22Rv1 (cell line): ENCODE results near the gene PODN.

Experiments used
- H3K27ac ChIP-seq: fragments of 450-650 bp; 2 replicates; pipeline ENCODE4 v1.5.1; 2017
- CTCF ChIP-seq: fragments of 450-650 bp; IDR thresholded peaks from 2 replicates; pipeline ENCODE4 v1.5.1; 2017; ENCODE audit warnings: mild to moderate bottlenecking
- ZFX ChIP-seq: fragments of 450-650 bp; IDR thresholded peaks from 2 replicates; pipeline ENCODE4 v1.6.1; 2017; ENCODE audit warnings: antibody characterized with exemption, borderline replicate concordance

Gene PODN

GRCh38 chr1:53107090-53107489, 45.1 kb downstream of the PODN start:
- TF ChIP-seq ZFX (no peak), CTCF (no peak)
- H3K27ac ChIP-seq: no peak overlapping the region

GRCh38 chr1:53107570-53108322, 45.7 kb downstream of the PODN start:
- no peak overlapping the region for H3K27ac ChIP-seq
- TF ChIP-seq ZFX (no peak), CTCF (no peak)

- TF ChIP-seq ZFX: no peak
- no peak for TF ChIP-seq CTCF
- H3K27ac ChIP-seq: no peak overlapping the region
Observed at GRCh38 chr1:53108646-53109580, 46.9 kb downstream of the PODN start.

GRCh38 chr1:53110370-53111072, 48.5 kb downstream of the PODN start:
- TF ChIP-seq ZFX: no peak
- no peak for TF ChIP-seq CTCF
- no peak overlapping the region for H3K27ac ChIP-seq

- no peak overlapping the region for H3K27ac ChIP-seq
- TF ChIP-seq CTCF (no peak), ZFX (no peak)
Observed at GRCh38 chr1:53111073-53111556, 49.1 kb downstream of the PODN start.

- no peak overlapping the region for H3K27ac ChIP-seq
- no peak for TF ChIP-seq CTCF
- TF ChIP-seq ZFX: no peak
Observed at GRCh38 chr1:53111693-53112092, 49.7 kb downstream of the PODN start.
